Activated CD8-positive, alpha-beta T cell treated with anti-CD3 and anti-CD28 coated beads, Interleukin-2, amount 10 ng/mL, durations not matched to agents 7 days and 5 days (primary cell): Measurements from ENCODE around the gene PPP2R3B. TPM values are rescaled to one million over a fixed set of nuclear protein-coding genes. Genes with fewer than 3 reads are reported as not detected.
"Not testable (repeated sequence)": the region's sequence is repeated elsewhere in the genome, so short reads cannot be mapped to it uniquely, and the experiment has no call there.

Source experiments
- ATAC-seq: fragments of 150-1000 bp; cut with Tn5 transposase; one replicate; pipeline ENCODE4 v1.10.0; 2021; ENCODE audit warnings: moderate library complexity
- CTCF ChIA-PET: fragments of 350-600 bp; sonication (Branson Sonifier 250); formaldehyde crosslinking; loops from one replicate; lab custom pipeline; 2021; ENCODE audit warnings: antibody characterized with exemption; lab: Charles Lee
- POLR2A ChIA-PET: fragments of 350-600 bp; sonication (Branson Sonifier 250); formaldehyde crosslinking; loops from one replicate; lab custom pipeline; 2021; ENCODE audit warnings: antibody characterized with exemption; lab: Charles Lee
- DNase-seq: peaks from one replicate; pipeline ENCODE4 v3.0.0-alpha.2; 2020
- H3K27ac Mint-ChIP-seq: one replicate; pipeline ENCODE4 v1.8.0; 2021; ENCODE audit warnings: mild to moderate bottlenecking, mixed read lengths
- H3K27me3 Mint-ChIP-seq: one replicate; pipeline ENCODE4 v1.8.0; 2021; ENCODE audit warnings: low read depth, mixed read lengths
- H3K36me3 Mint-ChIP-seq: one replicate; pipeline ENCODE4 v1.8.0; 2021; ENCODE audit warnings: low read depth, mixed read lengths
- H3K4me1 Mint-ChIP-seq: one replicate; pipeline ENCODE4 v1.8.0; 2021; ENCODE audit warnings: low read depth, mixed read lengths
- H3K4me3 Mint-ChIP-seq: one replicate; pipeline ENCODE4 v1.8.0; 2021; ENCODE audit warnings: mild to moderate bottlenecking, mixed read lengths
- H3K9me3 Mint-ChIP-seq: one replicate; pipeline ENCODE4 v1.8.0; 2022; ENCODE audit warnings: mixed read lengths; ENCODE audit not compliant: insufficient read depth
- total RNA-seq, 2 experiments: library from RNA; stranded (reverse); gene quantifications; one replicate each; pipeline ENCODE4 v1.2.3, GENCODE V29; 2021

The PPP2R3B gene
- total RNA-seq, 2 experiments from 2014 or later = 41.8 to 44.6 TPM

- POLR2A ChIA-PET = no interaction called here
- Mint-ChIP-seq H3K27ac (no peak overlapping the region), H3K9me3 (no peaks in the 10 kb centered on the region), H3K27me3 (peaks cover 8% of the 10 kb centered on the region), H3K4me3 (no peak overlapping the region), H3K4me1 (peaks cover 3% of the 10 kb centered on the region), H3K36me3 (no peaks in the 10 kb centered on the region)
- CTCF ChIA-PET = no interaction called here
- DNase-seq = no peak
- no peak for ATAC-seq
Measured at GRCh38 chrX:425056-425455, 38.3 kb upstream of the PPP2R3B start.

- ChIA-PET POLR2A (no interaction called here), CTCF (no interaction called here)
- H3K27ac Mint-ChIP-seq = no peak overlapping the region
- H3K27me3 Mint-ChIP-seq = no peaks in the 10 kb centered on the region
- ATAC-seq (no peak), DNase-seq (no peak)
- no peaks in the 10 kb centered on the region for H3K4me1 Mint-ChIP-seq
- H3K36me3 Mint-ChIP-seq = no peaks in the 10 kb centered on the region
- no peaks in the 10 kb centered on the region for H3K9me3 Mint-ChIP-seq
- no peak overlapping the region for H3K4me3 Mint-ChIP-seq
Measured at GRCh38 chrX:421646-422391, 35.1 kb upstream of the PPP2R3B start.

- no peaks in the 10 kb centered on the region for H3K4me1 Mint-ChIP-seq
- CTCF ChIA-PET = no interaction called here
- H3K4me3 Mint-ChIP-seq = no peak overlapping the region
- POLR2A ChIA-PET = no interaction called here
- no peak for DNase-seq
- no peak for ATAC-seq
- H3K9me3 Mint-ChIP-seq = no peaks in the 10 kb centered on the region
- no peaks in the 10 kb centered on the region for H3K27me3 Mint-ChIP-seq
- no peak overlapping the region for H3K27ac Mint-ChIP-seq
- no peaks in the 10 kb centered on the region for H3K36me3 Mint-ChIP-seq
Measured at GRCh38 chrX:420496-421223, 34.0 kb upstream of the PPP2R3B start.

- DNase-seq (no peak), ATAC-seq (no peak)
- H3K36me3 Mint-ChIP-seq = no peaks in the 10 kb centered on the region
- no peaks in the 10 kb centered on the region for H3K4me1 Mint-ChIP-seq
- H3K4me3 Mint-ChIP-seq = no peak overlapping the region
- H3K27me3 Mint-ChIP-seq = no peaks in the 10 kb centered on the region
- no peak overlapping the region for H3K27ac Mint-ChIP-seq
- H3K9me3 Mint-ChIP-seq = no peaks in the 10 kb centered on the region
- POLR2A ChIA-PET = no interaction called here
- CTCF ChIA-PET = no interaction called here
Measured at GRCh38 chrX:418927-419729, 32.4 kb upstream of the PPP2R3B start.

GRCh38 chrX:415498-415897 lies 28.8 kb upstream of the PPP2R3B start:
- DNase-seq, H3K4me3 Mint-ChIP-seq, H3K9me3 Mint-ChIP-seq, ATAC-seq, POLR2A ChIA-PET, CTCF ChIA-PET, H3K27ac Mint-ChIP-seq, H3K4me1 Mint-ChIP-seq, H3K36me3 Mint-ChIP-seq, H3K27me3 Mint-ChIP-seq: not testable (repeated sequence)

GRCh38 chrX:413322-414201 lies 26.9 kb upstream of the PPP2R3B start:
- ChIA-PET CTCF (no interaction called here), POLR2A (no interaction called here)
- peaks cover 5% of the 10 kb centered on the region for H3K36me3 Mint-ChIP-seq
- no peaks in the 10 kb centered on the region for H3K27me3 Mint-ChIP-seq
- no peaks in the 10 kb centered on the region for H3K4me1 Mint-ChIP-seq
- H3K4me3 Mint-ChIP-seq = no peak overlapping the region
- DNase-seq = no peak
- H3K27ac Mint-ChIP-seq = no peak overlapping the region
- ATAC-seq = no peak
- H3K9me3 Mint-ChIP-seq = no peaks in the 10 kb centered on the region

- no peak overlapping the region for H3K27ac Mint-ChIP-seq
- ChIA-PET POLR2A (no interaction called here), CTCF (no interaction called here)
- no peak for DNase-seq
- no peak overlapping the region for H3K4me3 Mint-ChIP-seq
- H3K4me1 Mint-ChIP-seq = no peaks in the 10 kb centered on the region
- peaks cover 5% of the 10 kb centered on the region for H3K36me3 Mint-ChIP-seq
- H3K27me3 Mint-ChIP-seq = no peaks in the 10 kb centered on the region
- ATAC-seq = no peak
- H3K9me3 Mint-ChIP-seq = peaks cover 3% of the 10 kb centered on the region
Measured at GRCh38 chrX:410296-410695, 23.6 kb upstream of the PPP2R3B start.

GRCh38 chrX:405149-405548 lies 18.4 kb upstream of the PPP2R3B start:
- Mint-ChIP-seq H3K4me1 (no peaks in the 10 kb centered on the region), H3K9me3 (peaks cover 3% of the 10 kb centered on the region), H3K27ac (no peak overlapping the region), H3K27me3 (no peaks in the 10 kb centered on the region), H3K36me3 (peaks cover 5% of the 10 kb centered on the region), H3K4me3 (no peak overlapping the region)
- POLR2A ChIA-PET = no interaction called here
- ATAC-seq (no peak), DNase-seq (no peak)
- CTCF ChIA-PET = no interaction called here

- no peak for ATAC-seq
- no peak overlapping the region for H3K27ac Mint-ChIP-seq
- H3K36me3 Mint-ChIP-seq = peaks cover 5% of the 10 kb centered on the region
- ChIA-PET POLR2A (no interaction called here), CTCF (no interaction called here)
- peaks cover 3% of the 10 kb centered on the region for H3K9me3 Mint-ChIP-seq
- no peaks in the 10 kb centered on the region for H3K27me3 Mint-ChIP-seq
- DNase-seq = no peak
- no peaks in the 10 kb centered on the region for H3K4me1 Mint-ChIP-seq
- no peak overlapping the region for H3K4me3 Mint-ChIP-seq
Measured at GRCh38 chrX:404656-405055, 17.9 kb upstream of the PPP2R3B start.

GRCh38 chrX:402857-403256 lies 16.1 kb upstream of the PPP2R3B start:
- no peaks in the 10 kb centered on the region for H3K27me3 Mint-ChIP-seq
- DNase-seq = no peak
- no peak for ATAC-seq
- no peak overlapping the region for H3K27ac Mint-ChIP-seq
- CTCF ChIA-PET = no interaction called here
- peaks cover 3% of the 10 kb centered on the region for H3K9me3 Mint-ChIP-seq
- no peaks in the 10 kb centered on the region for H3K36me3 Mint-ChIP-seq
- no peaks in the 10 kb centered on the region for H3K4me1 Mint-ChIP-seq
- POLR2A ChIA-PET = no interaction called here
- H3K4me3 Mint-ChIP-seq = no peak overlapping the region

GRCh38 chrX:400258-400657 lies 13.6 kb upstream of the PPP2R3B start:
- Mint-ChIP-seq H3K4me1 (no peaks in the 10 kb centered on the region), H3K36me3 (no peaks in the 10 kb centered on the region), H3K27ac (no peak overlapping the region), H3K9me3 (no peaks in the 10 kb centered on the region), H3K27me3 (no peaks in the 10 kb centered on the region), H3K4me3 (no peak overlapping the region)
- no peak for ATAC-seq
- CTCF ChIA-PET = no interaction called here
- DNase-seq = no peak
- POLR2A ChIA-PET = no interaction called here
